Parathyroid adenoma (tissue), 2 donors: ENCODE measurements around the gene DDX3Y.

Experiments
- H2AFZ ChIP-seq: fragments of 300-600 bp; sonication (generic); one replicate; pipeline ENCODE4 v1.7.0; 2017; ENCODE audit warnings: antibody characterized with exemption, mild to moderate bottlenecking
- H3K27ac ChIP-seq: fragments of 300-600 bp; sonication (generic); one replicate; pipeline ENCODE4 v1.7.0; 2017
- H3K27me3 ChIP-seq: fragments of 300-600 bp; sonication (generic); one replicate; pipeline ENCODE4 v1.7.0; 2017; ENCODE audit warnings: low read length; ENCODE audit not compliant: control insufficient read depth, insufficient read depth
- H3K36me3 ChIP-seq: fragments of 300-600 bp; sonication (generic); one replicate; pipeline ENCODE4 v1.7.0; 2017; ENCODE audit warnings: low read length; ENCODE audit not compliant: control insufficient read depth, insufficient read depth
- H3K4me1 ChIP-seq: fragments of 300-600 bp; sonication (generic); one replicate; pipeline ENCODE4 v1.7.0; 2017; ENCODE audit warnings: control low read depth
- H3K4me2 ChIP-seq: fragments of 300-600 bp; sonication (generic); one replicate; pipeline ENCODE4 v1.7.0; 2017; ENCODE audit warnings: low read length
- H3K4me3 ChIP-seq: fragments of 300-600 bp; sonication (generic); one replicate; pipeline ENCODE4 v1.7.0; 2017; ENCODE audit warnings: low read depth, low read length
- H3K79me2 ChIP-seq: fragments of 300-600 bp; sonication (generic); one replicate; pipeline ENCODE4 v1.7.0; 2017; ENCODE audit warnings: control low read depth
- H3K9ac ChIP-seq: fragments of 300-600 bp; sonication (generic); one replicate; pipeline ENCODE4 v1.7.0; 2017; ENCODE audit warnings: mild to moderate bottlenecking
- H3K9me3 ChIP-seq: fragments of 300-600 bp; sonication (generic); one replicate; pipeline ENCODE4 v1.7.0; 2017; ENCODE audit warnings: low read length; ENCODE audit not compliant: control insufficient read depth
- CTCF ChIP-seq: fragments of 300-600 bp; sonication (generic); IDR thresholded peaks from one replicate; pipeline ENCODE4 v1.7.0; 2017; ENCODE audit warnings: antibody characterized with exemption, mild to moderate bottlenecking
- donor health status: primary hyperparathyroidism.

Gene DDX3Y

GRCh38 chrY:12904618-12905516 is at the start of gene DDX3Y:
Gene DDX3Y, plus strand, starts transcription at chrY:12904868. Its CDS starts 69 bp downstream, at chrY:12904937.
- Histone ChIP-seq H3K4me3 (peak within 1 kb of the TSS; percentile 96), H3K4me1 (no peaks in the 10 kb centered on the region), H3K9ac (no peak within 1 kb of the TSS), H3K27me3 (no peaks in the 10 kb centered on the region), H3K9me3 (no peaks in the 10 kb centered on the region), H3K36me3 (no peaks in the 10 kb centered on the region), H2AFZ (peak within 1 kb of the TSS; percentile 17), H3K4me2 (peak within 1 kb of the TSS; percentile 67), H3K27ac (peak within 1 kb of the TSS; percentile 82), H3K79me2 (no peaks in the 10 kb centered on the region)
- no peak for TF ChIP-seq CTCF

- Histone ChIP-seq H2AFZ (no peak overlapping the region), H3K27ac (no peak overlapping the region), H3K9me3 (no peaks in the 10 kb centered on the region), H3K4me3 (no peak overlapping the region), H3K9ac (no peak overlapping the region), H3K27me3 (no peaks in the 10 kb centered on the region), H3K36me3 (no peaks in the 10 kb centered on the region), H3K79me2 (no peaks in the 10 kb centered on the region), H3K4me1 (no peaks in the 10 kb centered on the region), H3K4me2 (no peak overlapping the region)
- TF ChIP-seq CTCF: no peak
These were observed 48.8 kb upstream of the DDX3Y start for GRCh38 chrY:12855791-12856275.

- Histone ChIP-seq H3K27ac (no peak overlapping the region), H3K4me2 (no peak overlapping the region), H3K9me3 (no peaks in the 10 kb centered on the region), H3K79me2 (no peaks in the 10 kb centered on the region), H3K9ac (no peak overlapping the region), H3K4me3 (no peak overlapping the region), H3K27me3 (no peaks in the 10 kb centered on the region), H3K36me3 (no peaks in the 10 kb centered on the region), H2AFZ (no peak overlapping the region), H3K4me1 (no peaks in the 10 kb centered on the region)
- no peak for TF ChIP-seq CTCF
These were observed 36.7 kb upstream of the DDX3Y start for GRCh38 chrY:12867960-12868359.

GRCh38 chrY:12896973-12897372 is 7.7 kb upstream of the DDX3Y start:
- Histone ChIP-seq H3K4me1 (no peaks in the 10 kb centered on the region), H2AFZ (no peak overlapping the region), H3K27me3 (no peaks in the 10 kb centered on the region), H3K36me3 (no peaks in the 10 kb centered on the region), H3K9ac (no peak overlapping the region), H3K27ac (no peak overlapping the region), H3K4me3 (no peak overlapping the region), H3K79me2 (no peaks in the 10 kb centered on the region), H3K4me2 (no peak overlapping the region), H3K9me3 (no peaks in the 10 kb centered on the region)
- TF ChIP-seq CTCF: no peak

GRCh38 chrY:12898604-12899003 is 6.1 kb upstream of the DDX3Y start:
- no peak for TF ChIP-seq CTCF
- H2AFZ ChIP-seq: no peak overlapping the region
- H3K4me1 ChIP-seq: no peaks in the 10 kb centered on the region
- no peaks in the 10 kb centered on the region for H3K9me3 ChIP-seq
- H3K27ac ChIP-seq: no peak overlapping the region
- no peaks in the 10 kb centered on the region for H3K36me3 ChIP-seq
- no peaks in the 10 kb centered on the region for H3K79me2 ChIP-seq
- H3K27me3 ChIP-seq: no peaks in the 10 kb centered on the region
- H3K9ac ChIP-seq: no peak overlapping the region
- peak overlapping the region; percentile 51 for H3K4me2 ChIP-seq
- no peak overlapping the region for H3K4me3 ChIP-seq
